ENCODE results near the gene POLR3E. TPM values are rescaled to one million over a fixed set of nuclear protein-coding genes. Genes with fewer than 3 reads are reported as not detected.

The POLR3E gene
- total RNA-seq, 2 donors from 2014 or later = 34.4 to 43.4 TPM

- Histone ChIP-seq H3K27me3 (no peaks in the 10 kb centered on the region), H3K27ac (no peak overlapping the region), H3K9ac (ENCODE audit: low read depth in 2 of 2, low read length in 2 of 2) (no peak overlapping the region), H3K4me1 (no peaks in the 10 kb centered on the region), H3K9me3 (no peaks in the 10 kb centered on the region), H3K36me3 (no peaks in the 10 kb centered on the region), H3K4me3 (no peak overlapping the region)
- no peak for TF ChIP-seq CTCF (IDR thresholded peaks at IDR 0.05)
- DNase-seq = no peak
- intact Hi-C loops (cut with DNase I) = no loop called here
These were observed 10.6 kb downstream of the POLR3E start for GRCh38 chr16:22307838-22308237.

GRCh38 chr16:22308824-22309520 lies 11.8 kb downstream of the POLR3E start:
- DNase-seq = no peak
- intact Hi-C loops (cut with DNase I) = no loop called here
- no peak for TF ChIP-seq CTCF (IDR thresholded peaks at IDR 0.05)
- no peaks in the 10 kb centered on the region for H3K36me3 ChIP-seq
- no peaks in the 10 kb centered on the region for H3K9me3 ChIP-seq
- H3K4me1 ChIP-seq = no peaks in the 10 kb centered on the region
- H3K9ac ChIP-seq (ENCODE audit: low read depth in 2 of 2, low read length in 2 of 2) = no peak overlapping the region
- no peak overlapping the region for H3K27ac ChIP-seq
- no peaks in the 10 kb centered on the region for H3K27me3 ChIP-seq
- H3K4me3 ChIP-seq = no peak overlapping the region

- intact Hi-C loops (cut with DNase I) = no loop called here
- Histone ChIP-seq H3K4me1 (no peaks in the 10 kb centered on the region), H3K36me3 (peaks cover 6% of the 10 kb centered on the region), H3K27me3 (no peaks in the 10 kb centered on the region), H3K9ac (ENCODE audit: low read depth in 2 of 2, low read length in 2 of 2) (no peak overlapping the region), H3K4me3 (no peak overlapping the region), H3K9me3 (no peaks in the 10 kb centered on the region), H3K27ac (no peak overlapping the region)
- DNase-seq = no peak
- no peak for TF ChIP-seq CTCF (IDR thresholded peaks at IDR 0.05)
These were observed 14.3 kb downstream of the POLR3E start for GRCh38 chr16:22311520-22311919.

GRCh38 chr16:22312897-22313781 lies 15.9 kb downstream of the POLR3E start:
- no peak overlapping the region for H3K4me3 ChIP-seq
- intact Hi-C loops (cut with DNase I) = no loop called here
- DNase-seq = no peak
- no peak for TF ChIP-seq CTCF (IDR thresholded peaks at IDR 0.05)
- H3K9ac ChIP-seq (ENCODE audit: low read depth in 2 of 2, low read length in 2 of 2) = no peak overlapping the region
- H3K27ac ChIP-seq = no peak overlapping the region
- H3K9me3 ChIP-seq = no peaks in the 10 kb centered on the region
- no peaks in the 10 kb centered on the region for H3K4me1 ChIP-seq
- H3K27me3 ChIP-seq = no peaks in the 10 kb centered on the region
- peaks cover 10% of the 10 kb centered on the region for H3K36me3 ChIP-seq

- no peak for DNase-seq
- H3K4me3 ChIP-seq = no peak overlapping the region
- no peak overlapping the region for H3K9ac ChIP-seq (ENCODE audit: low read depth in 2 of 2, low read length in 2 of 2)
- intact Hi-C loops (cut with DNase I) = no loop called here
- no peak for TF ChIP-seq CTCF (IDR thresholded peaks at IDR 0.05)
- H3K27ac ChIP-seq = no peak overlapping the region
- H3K36me3 ChIP-seq = peaks cover 10% of the 10 kb centered on the region
- H3K4me1 ChIP-seq = no peaks in the 10 kb centered on the region
- no peaks in the 10 kb centered on the region for H3K9me3 ChIP-seq
- H3K27me3 ChIP-seq = no peaks in the 10 kb centered on the region
These were observed 16.8 kb downstream of the POLR3E start for GRCh38 chr16:22313876-22314470.
